HuH-7.5 (cell line): ENCODE data around the gene MPV17L2.

Experiments
- DNase-seq: peaks from one replicate; pipeline ENCODE4 v3.0.0; 2011; ENCODE audit warnings: low spot score

The MPV17L2 gene

GRCh38 chr19:18160971-18161635 is 31.9 kb upstream of the MPV17L2 start:
- DNase-seq: peak; percentile 95

- DNase-seq: no peak
Observed at GRCh38 chr19:18161636-18162002, 31.4 kb upstream of the MPV17L2 start.

GRCh38 chr19:18164072-18164471 is 28.9 kb upstream of the MPV17L2 start:
- DNase-seq: no peak

GRCh38 chr19:18165794-18166544 is 27.0 kb upstream of the MPV17L2 start:
- no peak for DNase-seq

GRCh38 chr19:18167011-18167410 is 26.0 kb upstream of the MPV17L2 start:
- DNase-seq: no peak

- DNase-seq: peak; percentile 99
Observed at GRCh38 chr19:18167975-18168645, 24.9 kb upstream of the MPV17L2 start.

- no peak for DNase-seq
Observed at GRCh38 chr19:18168673-18169381, 24.2 kb upstream of the MPV17L2 start.

- DNase-seq: peak; percentile 29
Observed at GRCh38 chr19:18170714-18171255, 22.2 kb upstream of the MPV17L2 start.

GRCh38 chr19:18171605-18172327 is 21.3 kb upstream of the MPV17L2 start:
- no peak for DNase-seq

GRCh38 chr19:18172331-18173053 is 20.5 kb upstream of the MPV17L2 start:
- no peak for DNase-seq

- no peak for DNase-seq
Observed at GRCh38 chr19:18173054-18173571, 19.9 kb upstream of the MPV17L2 start.

GRCh38 chr19:18173572-18174288 is 19.3 kb upstream of the MPV17L2 start, which contains the start of gene IFI30:
TSS of gene IFI30 (plus strand) at chr19:18173813. CDS start at chr19:18173842, 29 bp downstream.
- DNase-seq: peak; percentile 96

- no peak for DNase-seq
Observed at GRCh38 chr19:18174983-18175382, 18.0 kb upstream of the MPV17L2 start.

- DNase-seq: no peak
Observed at GRCh38 chr19:18176367-18177310, 16.4 kb upstream of the MPV17L2 start.

- DNase-seq: no peak
Observed at GRCh38 chr19:18179957-18180356, 13.1 kb upstream of the MPV17L2 start.

GRCh38 chr19:18183529-18183928 is 9.5 kb upstream of the MPV17L2 start:
- DNase-seq: no peak

- DNase-seq: no peak
Observed at GRCh38 chr19:18185538-18185937, 7.5 kb upstream of the MPV17L2 start.

- DNase-seq: no peak
Observed at GRCh38 chr19:18190278-18190677, 2.7 kb upstream of the MPV17L2 start.

GRCh38 chr19:18191640-18192062 is 1.4 kb upstream of the MPV17L2 start:
- no peak for DNase-seq
